SK-N-SH treated with all-trans-retinoic acid at 6 μM for 48 hours (cell line): ENCODE data around the gene POLE.
A peak's percentile ranks its signal among the peaks of the same experiment; 100 is the strongest.
"Not testable (repeated sequence)": the region's sequence is repeated elsewhere in the genome, so short reads cannot be mapped to it uniquely, and the experiment has no call there.

ENCODE experiments used
- ATAC-seq: fragments of 200-7000 bp; cut with Tn5 transposase; 3 replicates; pipeline ENCODE4 v1.9.1; 2020; ENCODE audit warnings: mild to moderate bottlenecking, moderate library complexity
- BACH2 ChIP-seq: fragments of 250-450 bp; sonication (Bioruptor Pico); IDR thresholded peaks from 2 replicates; pipeline ENCODE4 v1.9.0; 2021; ENCODE audit warnings: mild to moderate bottlenecking, borderline replicate concordance
- CREB5 ChIP-seq: fragments of 250-450 bp; sonication (Bioruptor Pico); IDR thresholded peaks from 2 replicates; pipeline ENCODE4 v1.5.1; 2020; ENCODE audit warnings: low read depth, mild to moderate bottlenecking, moderate library complexity
- CSRNP3 ChIP-seq: fragments of 250-450 bp; sonication (Bioruptor Pico); IDR thresholded peaks from 2 replicates; pipeline ENCODE4 v1.5.1; 2021; ENCODE audit warnings: mild to moderate bottlenecking, moderate library complexity
- ESRRG ChIP-seq: fragments of 250-450 bp; sonication (Bioruptor Pico); IDR thresholded peaks from 2 replicates; pipeline ENCODE4 v1.6.1; 2021; ENCODE audit warnings: mild to moderate bottlenecking
- GLIS3 ChIP-seq: fragments of 250-450 bp; sonication (Bioruptor Pico); IDR thresholded peaks from 2 replicates; pipeline ENCODE4 v1.5.0; 2020; ENCODE audit warnings: mild to moderate bottlenecking, moderate library complexity
- ISL1 ChIP-seq: fragments of 250-450 bp; sonication (Bioruptor Pico); IDR thresholded peaks from 2 replicates; pipeline ENCODE4 v2.1.2; 2022; ENCODE audit warnings: mild to moderate bottlenecking, moderate library complexity
- OSR1 ChIP-seq: fragments of 250-450 bp; sonication (Bioruptor Pico); IDR thresholded peaks from 2 replicates; pipeline ENCODE4 v1.8.0; 2022; ENCODE audit warnings: moderate library complexity, mild to moderate bottlenecking, inconsistent platforms
- PATZ1 ChIP-seq: fragments of 250-450 bp; sonication (Bioruptor Pico); IDR thresholded peaks from 2 replicates; pipeline ENCODE4 v1.8.0; 2020; ENCODE audit warnings: mild to moderate bottlenecking, moderate library complexity, borderline replicate concordance
- PPARA ChIP-seq: fragments of 250-450 bp; sonication (Bioruptor Pico); IDR thresholded peaks from 2 replicates; pipeline ENCODE4 v1.5.0; 2020; ENCODE audit warnings: mild to moderate bottlenecking, borderline replicate concordance
- TCF4 ChIP-seq: fragments of 250-450 bp; sonication (Bioruptor Pico); IDR thresholded peaks from 2 replicates; pipeline ENCODE4 v1.8.0; 2021; ENCODE audit warnings: mild to moderate bottlenecking, moderate library complexity, borderline replicate concordance
- TOX ChIP-seq: fragments of 250-450 bp; sonication (Bioruptor Pico); IDR thresholded peaks from 2 replicates; pipeline ENCODE4 v1.8.0; 2021; ENCODE audit warnings: mild to moderate bottlenecking, moderate library complexity, borderline replicate concordance
- ZC3H10 ChIP-seq: fragments of 250-450 bp; sonication (Bioruptor Pico); IDR thresholded peaks from 2 replicates; pipeline ENCODE4 v1.5.1; 2021; ENCODE audit warnings: mild to moderate bottlenecking, moderate library complexity
- ZNF565 ChIP-seq: fragments of 450-650 bp; formaldehyde crosslinking; conservative IDR thresholded peaks from 2 replicates; pipeline ENCODE4 v1.5.0; 2020; ENCODE audit warnings: low read depth, mild to moderate bottlenecking, moderate library complexity
- ZNF70 ChIP-seq: fragments of 450-650 bp; formaldehyde crosslinking; IDR thresholded peaks from 2 replicates; pipeline ENCODE4 v1.5.0; 2020; ENCODE audit warnings: mild to moderate bottlenecking, moderate library complexity
- ZNF8 ChIP-seq: fragments of 450-650 bp; formaldehyde crosslinking; IDR thresholded peaks from 2 replicates; pipeline ENCODE4 v1.5.0; 2020; ENCODE audit warnings: mild to moderate bottlenecking, moderate library complexity
- TF ChIP-seq, protein P1 (sequence below): fragments of 250-450 bp; sonication (Bioruptor Pico); IDR thresholded peaks from 2 replicates; pipeline ENCODE4 v1.5.0; 2020; ENCODE audit warnings: mild to moderate bottlenecking, moderate library complexity

POLE gene

GRCh38 chr12:132600048-132601032, 86.8 kb downstream of the POLE start:
- peak; percentile 89 for ATAC-seq
- no peak for TF ChIP-seq CSRNP3 (CRISPR knock-in tag)
- no peak for TF ChIP-seq ESRRG (CRISPR knock-in tag)
- no peak for TF ChIP-seq PPARA (CRISPR knock-in tag)
- TF ChIP-seq, protein P1, sequence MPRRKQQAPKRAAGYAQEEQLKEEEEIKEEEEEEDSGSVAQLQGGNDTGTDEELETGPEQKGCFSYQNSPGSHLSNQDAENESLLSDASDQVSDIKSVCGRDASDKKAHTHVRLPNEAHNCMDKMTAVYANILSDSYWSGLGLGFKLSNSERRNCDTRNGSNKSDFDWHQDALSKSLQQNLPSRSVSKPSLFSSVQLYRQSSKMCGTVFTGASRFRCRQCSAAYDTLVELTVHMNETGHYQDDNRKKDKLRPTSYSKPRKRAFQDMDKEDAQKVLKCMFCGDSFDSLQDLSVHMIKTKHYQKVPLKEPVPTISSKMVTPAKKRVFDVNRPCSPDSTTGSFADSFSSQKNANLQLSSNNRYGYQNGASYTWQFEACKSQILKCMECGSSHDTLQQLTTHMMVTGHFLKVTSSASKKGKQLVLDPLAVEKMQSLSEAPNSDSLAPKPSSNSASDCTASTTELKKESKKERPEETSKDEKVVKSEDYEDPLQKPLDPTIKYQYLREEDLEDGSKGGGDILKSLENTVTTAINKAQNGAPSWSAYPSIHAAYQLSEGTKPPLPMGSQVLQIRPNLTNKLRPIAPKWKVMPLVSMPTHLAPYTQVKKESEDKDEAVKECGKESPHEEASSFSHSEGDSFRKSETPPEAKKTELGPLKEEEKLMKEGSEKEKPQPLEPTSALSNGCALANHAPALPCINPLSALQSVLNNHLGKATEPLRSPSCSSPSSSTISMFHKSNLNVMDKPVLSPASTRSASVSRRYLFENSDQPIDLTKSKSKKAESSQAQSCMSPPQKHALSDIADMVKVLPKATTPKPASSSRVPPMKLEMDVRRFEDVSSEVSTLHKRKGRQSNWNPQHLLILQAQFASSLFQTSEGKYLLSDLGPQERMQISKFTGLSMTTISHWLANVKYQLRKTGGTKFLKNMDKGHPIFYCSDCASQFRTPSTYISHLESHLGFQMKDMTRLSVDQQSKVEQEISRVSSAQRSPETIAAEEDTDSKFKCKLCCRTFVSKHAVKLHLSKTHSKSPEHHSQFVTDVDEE, result no peak

DNA sequence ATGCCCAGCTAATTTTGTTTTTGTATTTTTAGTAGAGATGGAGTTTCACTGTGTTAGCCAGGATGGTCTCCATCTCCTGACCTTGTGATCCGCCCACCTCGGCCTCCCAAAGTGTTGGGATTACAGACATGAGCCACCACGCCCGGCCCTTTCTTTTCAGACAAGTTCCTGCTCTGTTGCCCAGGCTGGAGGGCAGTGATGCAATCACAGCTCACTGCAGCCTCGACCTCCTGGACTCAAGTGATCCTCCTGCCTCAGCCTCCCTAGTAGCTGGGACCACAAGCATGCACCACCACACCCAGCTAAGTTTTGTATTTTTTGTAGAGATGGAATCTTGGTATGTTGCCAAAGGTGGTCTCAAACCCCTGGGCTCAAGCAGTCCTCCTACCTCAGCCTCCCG, 87.6 kb downstream of the POLE start:
- not testable (repeated sequence) for ATAC-seq

GRCh38 chr12:132597333-132598316, 89.5 kb downstream of the POLE start:
- no peak for TF ChIP-seq ISL1 (CRISPR knock-in tag)
- TF ChIP-seq GLIS3 (CRISPR knock-in tag), result no peak
- no peak for TF ChIP-seq TOX (CRISPR knock-in tag)
- no peak for TF ChIP-seq ZNF70 (CRISPR knock-in tag)
- TF ChIP-seq ZNF565 (CRISPR knock-in tag), result no peak
- TF ChIP-seq OSR1 (CRISPR knock-in tag), result no peak
- no peak for TF ChIP-seq CREB5 (CRISPR knock-in tag)
- TF ChIP-seq PPARA (CRISPR knock-in tag), result no peak
- TF ChIP-seq, protein P1, result no peak
- no peak for TF ChIP-seq CSRNP3 (CRISPR knock-in tag)
- TF ChIP-seq ZC3H10 (CRISPR knock-in tag), result no peak
- TF ChIP-seq TCF4 (CRISPR knock-in tag), result no peak
- no peak for TF ChIP-seq BACH2 (CRISPR knock-in tag)
- no peak for TF ChIP-seq PATZ1 (CRISPR knock-in tag)
- no peak for TF ChIP-seq ZNF8
- TF ChIP-seq ESRRG (CRISPR knock-in tag), result no peak
- no peak for ATAC-seq
